Lower leg skin (tissue), 3 donors: ENCODE data around the gene TSTD2.

Experiments used
- CTCF ChIP-seq, 3 donors: fragments of 450-650 bp; IDR thresholded peaks; one replicate each; pipeline ENCODE4 v1.5.1; 2016; ENCODE audit warnings: antibody characterized with exemption in 3 of 3, mild to moderate bottlenecking in 3 of 3, moderate library complexity in 2 of 3
- POLR2A ChIP-seq, 2 donors: fragments of 450-650 bp; IDR thresholded peaks; one replicate each; pipeline ENCODE4 v1.6.1; 2016 to 2017; ENCODE audit warnings: antibody characterized with exemption in 2 of 2, mild to moderate bottlenecking in 1 of 2, moderate library complexity in 1 of 2

DNA sequence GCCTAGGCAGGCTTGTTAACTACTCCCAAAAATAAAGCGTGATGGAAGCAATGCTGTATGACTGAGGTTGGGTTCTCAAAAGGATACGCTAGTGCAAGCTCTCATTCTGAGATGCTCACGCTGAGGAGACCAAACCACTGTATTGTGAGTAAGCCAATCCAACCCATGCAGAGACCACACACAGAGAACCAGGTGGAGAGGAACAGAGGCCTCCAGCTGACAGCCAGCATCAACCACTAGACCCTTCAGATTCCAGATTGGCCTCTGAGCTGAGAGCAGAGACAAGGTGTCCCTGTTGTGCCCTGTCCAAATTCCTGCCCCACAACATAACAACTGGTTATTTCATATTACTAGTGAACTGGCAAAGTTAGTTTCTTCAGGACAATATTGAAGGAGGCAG lies 4.5 kb downstream of the TSTD2 start:
- TF ChIP-seq CTCF (IDR thresholded peaks at IDR 0.05) (no peak), POLR2A (IDR thresholded peaks at IDR 0.05) (no peak)
